Left ventricle myocardium inferior (tissue), 1 donor: ENCODE data around the gene PSME1. TPM values are rescaled to one million over a fixed set of nuclear protein-coding genes. Genes with fewer than 3 reads are reported as not detected.

ENCODE experiments used
- DNase-seq: peaks from one replicate; pipeline ENCODE4 v3.0.0-alpha.2; 2020
- H3K27ac ChIP-seq: fragments of 200-600 bp; replicated peaks from 2 replicates; pipeline ENCODE4 v1.8.0; 2021
- H3K27me3 ChIP-seq: fragments of 200-600 bp; 2 replicates; pipeline ENCODE4 v1.8.0; 2021; ENCODE audit warnings: low read depth
- H3K36me3 ChIP-seq: fragments of 200-600 bp; 2 replicates; pipeline ENCODE4 v1.8.0; 2021
- H3K4me1 ChIP-seq: fragments of 200-600 bp; 2 replicates; pipeline ENCODE4 v1.8.0; 2021
- H3K4me3 ChIP-seq: fragments of 200-600 bp; 2 replicates; pipeline ENCODE4 v1.8.0; 2021; ENCODE audit warnings: mild to moderate bottlenecking, moderate library complexity
- H3K9me3 ChIP-seq: fragments of 200-600 bp; replicated peaks from 2 replicates; pipeline ENCODE4 v1.8.0; 2021
- intact Hi-C: fragments of 100-400 bp; cut with micrococcal nuclease; formaldehyde crosslinking; loops from one replicate; pipeline ENCODE4 v1.11.0; 2022
- long read RNA-seq: library from polyadenylated mRNA; unstranded; transcript quantifications from one replicate; pipeline ENCODE4 v2.0.0, GENCODE V29; 2021
- total RNA-seq: library from RNA; stranded (reverse); fragmentation: NEBNext Ultra II Directional; extraction: Animal tissue kit (Norgen Biotek cat#: 25700); gene quantifications from one replicate; pipeline ENCODE4 v1.2.1, GENCODE V29; 2021
- TF ChIP-seq, protein P1 (sequence below): fragments of 200-600 bp; IDR thresholded peaks from 2 replicates; pipeline ENCODE4 v1.8.0; 2021; ENCODE audit warnings: antibody characterized with exemption, mild to moderate bottlenecking, borderline replicate concordance
- donor health status: DM: no; HTN: yes; CAD: no; lungs with severe emphysema.

PSME1 gene
- total RNA-seq: 108 TPM
- long read RNA-seq, transcript PSME1-201 (11 exons, 1,006 nt): major isoform, 80 of 187 reads
- long read RNA-seq, transcript PSME1-210 (11 exons, 945 nt): minor isoform, 5 of 187 reads
- long read RNA-seq, partial matches to known transcripts: 91 of 187 reads
- long read RNA-seq, other reads (novel, unspliced or antisense): 10 of 187 reads

DNA sequence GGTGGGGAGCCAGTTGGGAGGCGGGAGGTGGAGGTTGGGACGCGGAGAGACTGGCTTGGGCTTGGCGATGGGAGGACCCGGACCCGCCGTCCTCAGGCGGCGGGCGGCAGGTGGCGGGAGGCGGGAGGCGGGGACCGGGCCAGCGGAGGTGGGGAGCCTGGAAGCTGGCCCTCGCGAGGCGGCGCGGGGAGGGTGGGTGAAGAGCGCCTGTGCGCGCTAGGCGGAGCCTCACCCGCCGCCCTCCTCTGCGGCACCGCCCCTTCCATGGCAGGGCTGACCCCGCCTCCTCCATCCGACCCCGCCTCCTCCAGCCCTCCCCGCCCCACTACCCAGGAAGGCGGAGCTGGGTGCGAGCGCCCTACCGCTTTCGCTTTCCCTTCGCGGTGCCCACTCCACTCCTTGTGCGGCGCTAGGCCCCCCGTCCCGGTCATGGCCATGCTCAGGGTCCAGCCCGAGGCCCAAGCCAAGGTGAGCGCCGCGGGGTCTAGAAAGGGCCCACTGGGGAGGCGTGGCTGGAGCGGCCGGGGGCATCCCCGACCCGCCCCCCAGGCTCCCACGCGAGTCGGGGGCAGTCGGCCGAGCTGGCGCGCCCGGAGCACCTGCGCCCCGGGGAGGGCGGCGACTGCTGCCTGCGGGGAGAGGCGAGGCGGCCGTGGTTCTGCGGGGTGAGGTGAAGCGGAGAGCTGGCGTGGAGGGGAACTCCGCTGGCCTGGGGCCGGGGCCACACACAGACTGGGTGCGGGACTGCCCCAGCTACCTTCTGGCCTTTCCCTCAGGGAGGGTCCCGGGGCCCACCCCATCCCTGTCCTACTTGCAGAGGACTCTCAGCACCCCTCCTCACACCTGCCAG lies at the start of gene PSME1:
Gene PSME1, plus strand, starts transcription at position 361 of the 850 bp plus-strand sequence. Its CDS starts 69 bp downstream, at position 430.
- peaks cover 72% of the 10 kb centered on the region for H3K4me1 ChIP-seq

DNA sequence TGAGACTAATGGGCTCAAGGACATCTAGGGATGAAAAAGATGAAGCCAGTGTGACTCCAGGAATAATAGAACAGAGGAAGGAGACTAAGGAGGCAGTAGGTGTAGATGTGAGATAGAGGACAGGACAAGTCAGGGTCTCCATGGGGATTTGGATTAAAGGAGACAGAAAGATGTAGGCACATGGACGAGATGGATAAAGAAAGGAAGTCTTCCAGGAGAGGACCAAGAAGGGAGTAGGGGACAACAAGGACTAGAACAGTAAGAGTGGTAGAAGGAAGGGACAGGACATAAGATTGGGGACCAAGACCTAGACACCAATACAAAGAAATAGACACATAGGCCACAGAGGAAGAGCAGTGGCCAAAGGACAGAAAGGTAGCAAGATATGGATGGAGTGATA lies 49.0 kb upstream of the PSME1 start:
- Histone ChIP-seq H3K4me1 (no peaks in the 10 kb centered on the region), H3K4me3 (no peak overlapping the region), H3K9me3 (no peaks in the 10 kb centered on the region), H3K27ac (no peak overlapping the region), H3K27me3 (peaks cover 6% of the 10 kb centered on the region), H3K36me3 (no peaks in the 10 kb centered on the region)
- TF ChIP-seq, protein P1, sequence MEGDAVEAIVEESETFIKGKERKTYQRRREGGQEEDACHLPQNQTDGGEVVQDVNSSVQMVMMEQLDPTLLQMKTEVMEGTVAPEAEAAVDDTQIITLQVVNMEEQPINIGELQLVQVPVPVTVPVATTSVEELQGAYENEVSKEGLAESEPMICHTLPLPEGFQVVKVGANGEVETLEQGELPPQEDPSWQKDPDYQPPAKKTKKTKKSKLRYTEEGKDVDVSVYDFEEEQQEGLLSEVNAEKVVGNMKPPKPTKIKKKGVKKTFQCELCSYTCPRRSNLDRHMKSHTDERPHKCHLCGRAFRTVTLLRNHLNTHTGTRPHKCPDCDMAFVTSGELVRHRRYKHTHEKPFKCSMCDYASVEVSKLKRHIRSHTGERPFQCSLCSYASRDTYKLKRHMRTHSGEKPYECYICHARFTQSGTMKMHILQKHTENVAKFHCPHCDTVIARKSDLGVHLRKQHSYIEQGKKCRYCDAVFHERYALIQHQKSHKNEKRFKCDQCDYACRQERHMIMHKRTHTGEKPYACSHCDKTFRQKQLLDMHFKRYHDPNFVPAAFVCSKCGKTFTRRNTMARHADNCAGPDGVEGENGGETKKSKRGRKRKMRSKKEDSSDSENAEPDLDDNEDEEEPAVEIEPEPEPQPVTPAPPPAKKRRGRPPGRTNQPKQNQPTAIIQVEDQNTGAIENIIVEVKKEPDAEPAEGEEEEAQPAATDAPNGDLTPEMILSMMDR: no peak
- no peak for DNase-seq
- intact Hi-C loops: no loop called here

More for the DNA sequence above, at the start of gene PSME1:
- intact Hi-C loops: no loop called here
- no peaks in the 10 kb centered on the region for H3K27me3 ChIP-seq
- peak within 1 kb of the TSS; percentile 91 for H3K4me3 ChIP-seq
- H3K9me3 ChIP-seq: no peaks in the 10 kb centered on the region
- peaks cover 28% of the 10 kb centered on the region for H3K36me3 ChIP-seq
- peak within 1 kb of the TSS; percentile 94 for H3K27ac ChIP-seq
- TF ChIP-seq, protein P1: no peak
- peak; percentile 95 for DNase-seq

DNA sequence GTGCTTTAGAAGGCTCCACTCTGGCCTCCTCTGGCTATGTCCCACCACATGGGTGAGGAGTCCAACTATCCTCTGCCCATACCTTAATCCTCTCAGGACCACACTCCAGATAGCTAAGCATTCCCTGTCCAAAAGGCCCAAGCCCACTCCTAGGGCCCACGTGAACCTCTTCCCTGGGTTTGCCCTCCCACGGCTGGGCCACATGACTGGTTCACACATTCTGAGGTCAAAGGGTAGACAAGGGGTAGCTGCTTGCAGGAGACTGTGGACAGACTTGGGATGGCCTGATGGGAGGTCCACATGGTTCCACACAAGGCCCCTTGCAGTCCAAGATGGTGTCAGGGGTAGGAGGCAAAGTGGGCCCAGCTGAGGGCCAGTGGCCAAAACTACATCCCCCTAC lies 47.9 kb upstream of the PSME1 start:
- H3K9me3 ChIP-seq: no peaks in the 10 kb centered on the region
- H3K4me3 ChIP-seq: no peak overlapping the region
- no peaks in the 10 kb centered on the region for H3K4me1 ChIP-seq
- no peaks in the 10 kb centered on the region for H3K27me3 ChIP-seq
- no peak for DNase-seq
- H3K36me3 ChIP-seq: no peaks in the 10 kb centered on the region
- intact Hi-C loops: no loop called here
- no peak overlapping the region for H3K27ac ChIP-seq
- TF ChIP-seq, protein P1: no peak

DNA sequence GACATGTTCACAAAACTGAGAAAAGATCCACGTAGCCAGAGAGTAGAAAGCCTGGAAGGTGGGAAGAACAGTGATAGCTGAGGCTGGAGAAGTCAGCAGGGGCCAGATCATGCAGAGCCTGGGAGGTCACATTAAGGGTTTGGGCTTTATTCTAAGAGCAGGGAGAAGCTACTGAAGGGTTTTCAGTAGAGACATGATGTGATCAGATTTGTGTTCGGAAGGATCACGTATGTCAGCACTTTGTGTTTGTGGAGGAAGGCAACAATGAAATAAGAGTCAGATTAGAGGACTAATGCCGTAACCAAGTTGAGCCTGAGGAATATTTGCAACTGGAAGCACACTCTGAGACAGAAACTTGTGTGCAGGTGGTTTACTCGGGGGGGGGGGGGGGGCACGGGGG lies 46.1 kb upstream of the PSME1 start:
- H3K9me3 ChIP-seq: no peaks in the 10 kb centered on the region
- peaks cover 16% of the 10 kb centered on the region for H3K4me1 ChIP-seq
- no peaks in the 10 kb centered on the region for H3K27me3 ChIP-seq
- H3K4me3 ChIP-seq: no peak overlapping the region
- H3K27ac ChIP-seq: no peak overlapping the region
- DNase-seq: no peak
- TF ChIP-seq, protein P1: no peak
- no peaks in the 10 kb centered on the region for H3K36me3 ChIP-seq
- intact Hi-C loops: no loop called here

DNA sequence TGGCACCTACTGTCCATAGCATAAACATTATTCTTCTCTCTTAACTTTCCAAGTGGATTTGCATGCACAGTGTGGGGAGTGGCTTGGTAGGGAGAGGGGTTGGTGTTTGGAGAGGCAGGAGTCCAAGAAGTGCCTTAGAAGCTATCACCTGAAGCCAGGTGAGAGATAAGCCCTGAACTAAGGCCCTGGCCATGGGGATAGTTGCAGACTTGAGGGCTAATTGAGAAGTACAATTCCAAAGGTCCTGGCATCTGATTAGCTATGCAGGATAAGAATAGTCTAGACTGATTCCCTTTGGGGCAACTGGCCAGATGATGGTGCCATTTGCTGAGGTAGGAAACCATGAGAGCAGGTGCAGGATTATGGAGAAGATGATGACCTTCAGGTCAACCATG lies 43.9 kb upstream of the PSME1 start:
- Histone ChIP-seq H3K9me3 (no peaks in the 10 kb centered on the region), H3K27me3 (no peaks in the 10 kb centered on the region), H3K4me1 (peaks cover 26% of the 10 kb centered on the region), H3K36me3 (no peaks in the 10 kb centered on the region), H3K27ac (no peak overlapping the region), H3K4me3 (no peak overlapping the region)
- intact Hi-C loops: no loop called here
- DNase-seq: no peak
- TF ChIP-seq, protein P1: no peak
